Measurements from ENCODE around the gene RPS16. TPM values are rescaled to one million over a fixed set of nuclear protein-coding genes. Genes with fewer than 3 reads are reported as not detected.

The RPS16 gene
- total RNA-seq, 4 donors from 2014 or later = 1,023 to 1,769 (median 1,110) TPM

- WGBS, 2 donors (ENCODE audit: low coverage in 1 of 2) = 17 to 44% methylated on average over 4 to 6 of the region's 13 CpGs
- ATAC-seq = no peak
- TF ChIP-seq POLR2AphosphoS5 (IDR thresholded peaks at IDR 0.05) = no peak
- no peak for TF ChIP-seq CTCF (IDR thresholded peaks at IDR 0.05)
- TF ChIP-seq POLR2A (IDR thresholded peaks at IDR 0.05) = no peak
- no peak for TF ChIP-seq EP300 (IDR thresholded peaks at IDR 0.05)
- H3K4me3 ChIP-seq = peak overlapping the region; percentile 84 to 93
- H3K27ac ChIP-seq = peak overlapping the region; percentile 98 to 99 (median 98)
- no peaks in the 10 kb centered on the region for H3K9me3 ChIP-seq
- H3K4me1 ChIP-seq = peaks cover 0 to 64% (median 14%) of the 10 kb centered on the region in 3 donors
- no peaks in the 10 kb centered on the region for H3K27me3 ChIP-seq
- H3K36me3 ChIP-seq = peaks cover 0 to 72% of the 10 kb centered on the region in 2 donors
Measured at GRCh38 chr19:39389631-39390414, 45.9 kb downstream of the RPS16 start.

GRCh38 chr19:39388657-39389056 is 47.1 kb downstream of the RPS16 start:
- ATAC-seq = no peak
- Histone ChIP-seq H3K4me1 (peaks cover 0 to 54% (median 14%) of the 10 kb centered on the region in 3 donors), H3K27ac (peak overlapping the region in 3 of 4 donors; percentile 98), H3K27me3 (no peaks in the 10 kb centered on the region), H3K4me3 (no peak overlapping the region), H3K36me3 (peaks cover 0 to 71% of the 10 kb centered on the region in 2 donors), H3K9me3 (no peaks in the 10 kb centered on the region)
- 88% methylated on average over 3 of the region's 5 CpGs; no CpG with 5 or more reads in 1 of the 2 donors for WGBS, 2 donors (ENCODE audit: low coverage in 1 of 2)
- TF ChIP-seq POLR2AphosphoS5 (IDR thresholded peaks at IDR 0.05) (no peak), EP300 (IDR thresholded peaks at IDR 0.05) (no peak), POLR2A (IDR thresholded peaks at IDR 0.05) (no peak), CTCF (IDR thresholded peaks at IDR 0.05) (no peak)

DNA sequence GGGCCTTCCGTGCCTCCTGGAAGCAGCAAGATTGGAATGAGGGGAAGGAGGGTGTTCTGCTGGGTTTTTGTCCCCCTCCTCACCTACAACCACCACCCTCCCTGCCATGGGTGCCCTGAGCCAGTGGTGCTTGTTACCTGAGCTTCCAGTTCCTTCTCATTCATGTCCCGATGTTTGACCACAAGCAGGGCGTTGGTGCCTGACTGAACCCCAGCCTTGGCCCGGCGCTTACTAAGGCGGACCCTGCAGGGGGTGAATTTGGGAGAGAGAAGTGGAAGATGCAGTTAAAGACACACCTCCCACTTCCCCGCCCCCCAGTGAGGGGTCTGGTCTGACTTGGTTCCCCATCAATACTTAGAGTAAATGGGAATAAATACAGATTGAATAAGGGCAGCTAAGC is 49.2 kb downstream of the RPS16 start:
- Histone ChIP-seq H3K9me3 (no peaks in the 10 kb centered on the region), H3K27ac (no peak overlapping the region), H3K36me3 (peaks cover 0 to 82% of the 10 kb centered on the region in 2 donors), H3K4me1 (peaks cover 0 to 33% (median 7%) of the 10 kb centered on the region in 3 donors), H3K27me3 (no peaks in the 10 kb centered on the region), H3K4me3 (no peak overlapping the region)
- 50 to 83% methylated on average over 1 to 2 of the region's 7 CpGs for WGBS, 2 donors (ENCODE audit: low coverage in 1 of 2)
- TF ChIP-seq CTCF (IDR thresholded peaks at IDR 0.05) (no peak), POLR2AphosphoS5 (IDR thresholded peaks at IDR 0.05) (no peak)
- ATAC-seq = no peak

GRCh38 chr19:39385629-39386411 is 49.9 kb downstream of the RPS16 start:
- 60 to 66% methylated on average over 12 to 15 of the region's 20 CpGs for WGBS, 2 donors (ENCODE audit: low coverage in 1 of 2)
- TF ChIP-seq EP300 (IDR thresholded peaks at IDR 0.05) (no peak), POLR2A (IDR thresholded peaks at IDR 0.05) (no peak), POLR2AphosphoS5 (IDR thresholded peaks at IDR 0.05) (no peak), CTCF (IDR thresholded peaks at IDR 0.05) (no peak)

More at GRCh38 chr19:39385629-39386411, 49.9 kb downstream of the RPS16 start:
- H3K9me3 ChIP-seq = no peaks in the 10 kb centered on the region
- H3K36me3 ChIP-seq = peaks cover 0 to 90% of the 10 kb centered on the region in 2 donors
- peaks cover 0 to 31% (median 7%) of the 10 kb centered on the region in 3 donors for H3K4me1 ChIP-seq
- H3K27ac ChIP-seq = no peak overlapping the region
- no peak for ATAC-seq
- H3K27me3 ChIP-seq = no peaks in the 10 kb centered on the region
- no peak overlapping the region for H3K4me3 ChIP-seq
